H9 (cell line): ENCODE measurements around the gene RPL18. TPM values are rescaled to one million over a fixed set of nuclear protein-coding genes. Genes with fewer than 3 reads are reported as not detected.

Experiments
- DNase-seq: peaks from one replicate; pipeline ENCODE4 v3.0.0-alpha.2; 2017
- H2AFZ ChIP-seq: one replicate; pipeline ENCODE4 v1.6.1; 2013; ENCODE audit warnings: mild to moderate bottlenecking, low read length, control low read depth, moderate library complexity
- H2AK5ac ChIP-seq: 2 replicates; pipeline ENCODE4 v1.6.1; 2013; ENCODE audit warnings: low read length, control low read depth, mixed read lengths; ENCODE audit not compliant: insufficient read length
- H2BK120ac ChIP-seq: one replicate; pipeline ENCODE4 v1.6.1; 2013; ENCODE audit warnings: low read depth, mild to moderate bottlenecking, low read length, control low read depth, inconsistent platforms; ENCODE audit not compliant: poor library complexity, severe bottlenecking
- H2BK12ac ChIP-seq: 2 replicates; pipeline ENCODE4 v1.6.1; 2013; ENCODE audit warnings: low read length, control low read depth, mixed read lengths, low read depth; ENCODE audit not compliant: insufficient read length
- H2BK15ac ChIP-seq: 2 replicates; pipeline ENCODE4 v1.6.1; 2013; ENCODE audit warnings: low read depth, low read length, control low read depth
- H2BK20ac ChIP-seq: one replicate; pipeline ENCODE4 v1.6.1; 2013; ENCODE audit warnings: low read depth, mild to moderate bottlenecking, low read length, control low read depth, inconsistent platforms; ENCODE audit not compliant: poor library complexity, severe bottlenecking
- H2BK5ac ChIP-seq: 2 replicates; pipeline ENCODE4 v1.6.1; 2013; ENCODE audit warnings: low read length, control low read depth, mixed read lengths; ENCODE audit not compliant: insufficient read length
- H3K14ac ChIP-seq: 2 replicates; pipeline ENCODE4 v1.6.1; 2013; ENCODE audit warnings: low read length, control low read depth; ENCODE audit not compliant: insufficient read depth
- H3K18ac ChIP-seq: 2 replicates; pipeline ENCODE4 v1.6.1; 2013; ENCODE audit warnings: low read depth, mild to moderate bottlenecking, mixed read lengths, low read length, control low read depth; ENCODE audit not compliant: insufficient read length
- H3K23ac ChIP-seq: 2 replicates; pipeline ENCODE4 v1.6.1; 2013; ENCODE audit warnings: low read length, control low read depth, mixed read lengths, low read depth; ENCODE audit not compliant: insufficient read length
- H3K23me2 ChIP-seq: 2 replicates; pipeline ENCODE4 v1.6.1; 2013; ENCODE audit warnings: low read depth, mild to moderate bottlenecking, mixed read lengths, low read length, control low read depth; ENCODE audit not compliant: insufficient read length, poor library complexity, severe bottlenecking
- H3K27ac ChIP-seq: 2 replicates; pipeline ENCODE4 v1.5.1; 2013; ENCODE audit warnings: low read length, control low read depth, mixed read lengths, low read depth; ENCODE audit not compliant: insufficient read length
- H3K27me3 ChIP-seq: 2 replicates; pipeline ENCODE4 v1.6.1; 2013; ENCODE audit warnings: low read length, control low read depth, inconsistent platforms; ENCODE audit not compliant: insufficient read depth
- H3K4ac ChIP-seq: 2 replicates; pipeline ENCODE4 v1.6.1; 2013; ENCODE audit warnings: low read depth, mild to moderate bottlenecking, control low read depth, inconsistent platforms, low read length, moderate library complexity
- H3K4me1 ChIP-seq: 2 replicates; pipeline ENCODE4 v1.6.1; 2013; ENCODE audit warnings: low read length, control low read depth, inconsistent platforms; ENCODE audit not compliant: insufficient read depth
- H3K4me2 ChIP-seq: 2 replicates; pipeline ENCODE4 v1.6.1; 2013; ENCODE audit warnings: low read length, control low read depth, mixed read lengths; ENCODE audit not compliant: insufficient read length, insufficient read depth
- H3K56ac ChIP-seq: 2 replicates; pipeline ENCODE4 v1.6.1; 2013; ENCODE audit warnings: low read depth, mild to moderate bottlenecking, mixed read lengths, low read length, control low read depth; ENCODE audit not compliant: insufficient read length
- H3K79me1 ChIP-seq: 2 replicates; pipeline ENCODE4 v1.6.1; 2013; ENCODE audit warnings: low read depth, mild to moderate bottlenecking, moderate library complexity, low read length, control low read depth, inconsistent platforms; ENCODE audit not compliant: insufficient read depth, poor library complexity, severe bottlenecking
- H3K79me2 ChIP-seq: 2 replicates; pipeline ENCODE4 v1.6.1; 2013; ENCODE audit warnings: low read length, control low read depth, inconsistent platforms; ENCODE audit not compliant: insufficient read depth
- H3K9ac ChIP-seq: 2 replicates; pipeline ENCODE4 v1.6.1; 2013; ENCODE audit warnings: low read length, control low read depth, mixed read lengths; ENCODE audit not compliant: insufficient read length; ENCODE audit errors: extremely low read depth
- H3K9me3 ChIP-seq: one replicate; pipeline ENCODE4 v1.6.1; 2013; ENCODE audit warnings: low read depth, low read length, inconsistent platforms; ENCODE audit not compliant: control insufficient read depth
- H3T11ph ChIP-seq: one replicate; pipeline ENCODE4 v1.6.1; 2013; ENCODE audit warnings: mild to moderate bottlenecking, low read length, control low read depth, inconsistent platforms
- H4K20me1 ChIP-seq: one replicate; pipeline ENCODE4 v1.6.1; 2013; ENCODE audit not compliant: control insufficient read depth, insufficient read length, insufficient read depth
- H4K5ac ChIP-seq: 2 replicates; pipeline ENCODE4 v1.6.1; 2013; ENCODE audit warnings: low read depth, mild to moderate bottlenecking, mixed read lengths, low read length, control low read depth; ENCODE audit not compliant: insufficient read length
- H4K8ac ChIP-seq: replicated peaks from 2 replicates; pipeline ENCODE4 v1.6.1; 2013; ENCODE audit warnings: low read length, control low read depth, mixed read lengths, low read depth; ENCODE audit not compliant: insufficient read length
- H4K91ac ChIP-seq: 2 replicates; pipeline ENCODE4 v1.6.1; 2013; ENCODE audit warnings: low read depth, mild to moderate bottlenecking, moderate library complexity, mixed read lengths, low read length, control low read depth; ENCODE audit not compliant: insufficient read length
- H3K27ac Mint-ChIP-seq, 3 experiments: 2 replicates in 2 of 3; 3 replicates in 1 of 3; pipeline ENCODE4 v1.8.0; 2020 to 2021; ENCODE audit warnings: mixed read lengths in 3 of 3, mild to moderate bottlenecking in 1 of 3, moderate library complexity in 1 of 3
- H3K27me3 Mint-ChIP-seq: 2 replicates; pipeline ENCODE4 v1.8.0; 2021; ENCODE audit warnings: low read depth, mild to moderate bottlenecking, moderate library complexity, mixed read lengths
- H3K36me3 Mint-ChIP-seq, 3 experiments: 2 replicates in 2 of 3; 3 replicates in 1 of 3; pipeline ENCODE4 v1.8.0; 2020 to 2021; ENCODE audit warnings: low read depth in 3 of 3, mixed read lengths in 3 of 3; ENCODE audit not compliant: insufficient read depth in 1 of 3
- H3K4me1 Mint-ChIP-seq, 2 experiments: 2 replicates each; pipeline ENCODE4 v1.8.0; 2020; ENCODE audit warnings: mixed read lengths in 2 of 2
- H3K4me3 Mint-ChIP-seq, 2 experiments: 2 replicates in 1 of 2; 3 replicates in 1 of 2; pipeline ENCODE4 v1.8.0; 2020 to 2021; ENCODE audit warnings: mild to moderate bottlenecking in 2 of 2, mixed read lengths in 2 of 2, moderate library complexity in 1 of 2
- H3K9me3 Mint-ChIP-seq, 2 experiments: 2 replicates in 1 of 2; 3 replicates in 1 of 2; pipeline ENCODE4 v1.8.0; 2020; ENCODE audit warnings: mild to moderate bottlenecking in 2 of 2, mixed read lengths in 2 of 2, moderate library complexity in 1 of 2
- WGBS: extraction: QIAGEN DNeasy Blood & Tissue Kit; methylation state at CpG from one replicate; pipeline ENCODE4 v1.1.7; 2013; ENCODE audit warnings: missing lambda C conversion rate, low lambda C conversion rate, mixed read lengths; ENCODE audit not compliant: insufficient read length; ENCODE audit errors: extremely low coverage; 5-methylcytosine and 5-hydroxymethylcytosine counted together
- total RNA-seq: library from RNA; stranded (reverse); gene quantifications from 2 replicates; pipeline ENCODE4 v1.2.1, GENCODE V29; 2021
- TF ChIP-seq, protein P1 (sequence below): fragments of 200-600 bp; sonication (generic); conservative IDR thresholded peaks from 3 replicates; pipeline ENCODE4 v1.8.0; 2021; ENCODE audit warnings: antibody characterized with exemption, mild to moderate bottlenecking

The RPL18 gene
- total RNA-seq, 1 experiment from 2014 or later = 1,855 TPM

DNA sequence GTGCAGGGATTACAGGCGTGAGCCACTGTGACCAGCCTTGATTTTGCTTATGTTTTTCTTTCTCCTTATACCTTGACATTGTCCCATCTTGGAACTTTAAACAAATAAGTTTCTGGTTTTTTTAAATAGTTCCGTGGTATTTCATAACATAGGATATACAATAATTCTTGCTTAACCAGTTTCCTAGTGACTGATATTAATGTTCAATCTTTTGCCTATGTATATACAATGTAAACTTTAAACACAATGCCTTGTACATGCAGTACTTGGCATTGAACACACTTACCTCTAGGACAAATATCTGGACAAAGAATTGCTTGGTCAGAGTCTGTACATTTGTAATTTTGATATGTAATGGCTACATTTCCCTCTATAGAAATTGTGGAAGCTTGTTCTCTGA is 36.8 kb downstream of the RPL18 start:
- Histone ChIP-seq H3K79me2 (no peaks in the 10 kb centered on the region), H2BK5ac (no peak overlapping the region), H3K27ac (no peak overlapping the region), H2BK12ac (no peak overlapping the region), H3K9ac (no peak overlapping the region), H3K4me1 (no peaks in the 10 kb centered on the region), H3K56ac (no peak overlapping the region), H3K23me2 (no peaks in the 10 kb centered on the region), H3K27me3 (no peaks in the 10 kb centered on the region), H2BK120ac (no peak overlapping the region), H4K5ac (no peak overlapping the region), H4K91ac (no peak overlapping the region), H3K79me1 (no peaks in the 10 kb centered on the region), H3K14ac (no peak overlapping the region), H2BK20ac (no peak overlapping the region), H4K8ac (no peak overlapping the region), H3T11ph (no peak overlapping the region), H4K20me1 (no peaks in the 10 kb centered on the region), H3K9me3 (no peaks in the 10 kb centered on the region), H3K23ac (no peak overlapping the region), H3K4me2 (no peak overlapping the region), H2BK15ac (no peak overlapping the region), H2AK5ac (no peak overlapping the region), H3K18ac (no peak overlapping the region), H2AFZ (no peak overlapping the region), H3K4ac (no peak overlapping the region)
- Mint-ChIP-seq H3K36me3 (no peaks in the 10 kb centered on the region; a peak in 1 of 7 replicates), H3K27ac (no peak overlapping the region), H3K4me3 (no peak overlapping the region), H3K4me1 (peaks cover 4% of the 10 kb centered on the region in 2 experiments), H3K27me3 (peaks cover 16% of the 10 kb centered on the region), H3K9me3 (peaks cover 3 to 4% of the 10 kb centered on the region in 2 experiments; a peak in 4 of 5 replicates)
- DNase-seq = no peak
- no CpG with 5 or more reads among the region's 2 CpGs for WGBS
- TF ChIP-seq, protein P1, sequence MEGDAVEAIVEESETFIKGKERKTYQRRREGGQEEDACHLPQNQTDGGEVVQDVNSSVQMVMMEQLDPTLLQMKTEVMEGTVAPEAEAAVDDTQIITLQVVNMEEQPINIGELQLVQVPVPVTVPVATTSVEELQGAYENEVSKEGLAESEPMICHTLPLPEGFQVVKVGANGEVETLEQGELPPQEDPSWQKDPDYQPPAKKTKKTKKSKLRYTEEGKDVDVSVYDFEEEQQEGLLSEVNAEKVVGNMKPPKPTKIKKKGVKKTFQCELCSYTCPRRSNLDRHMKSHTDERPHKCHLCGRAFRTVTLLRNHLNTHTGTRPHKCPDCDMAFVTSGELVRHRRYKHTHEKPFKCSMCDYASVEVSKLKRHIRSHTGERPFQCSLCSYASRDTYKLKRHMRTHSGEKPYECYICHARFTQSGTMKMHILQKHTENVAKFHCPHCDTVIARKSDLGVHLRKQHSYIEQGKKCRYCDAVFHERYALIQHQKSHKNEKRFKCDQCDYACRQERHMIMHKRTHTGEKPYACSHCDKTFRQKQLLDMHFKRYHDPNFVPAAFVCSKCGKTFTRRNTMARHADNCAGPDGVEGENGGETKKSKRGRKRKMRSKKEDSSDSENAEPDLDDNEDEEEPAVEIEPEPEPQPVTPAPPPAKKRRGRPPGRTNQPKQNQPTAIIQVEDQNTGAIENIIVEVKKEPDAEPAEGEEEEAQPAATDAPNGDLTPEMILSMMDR = no peak
